ENCODE measurements around the gene RPN2.

RPN2 gene

DNA sequence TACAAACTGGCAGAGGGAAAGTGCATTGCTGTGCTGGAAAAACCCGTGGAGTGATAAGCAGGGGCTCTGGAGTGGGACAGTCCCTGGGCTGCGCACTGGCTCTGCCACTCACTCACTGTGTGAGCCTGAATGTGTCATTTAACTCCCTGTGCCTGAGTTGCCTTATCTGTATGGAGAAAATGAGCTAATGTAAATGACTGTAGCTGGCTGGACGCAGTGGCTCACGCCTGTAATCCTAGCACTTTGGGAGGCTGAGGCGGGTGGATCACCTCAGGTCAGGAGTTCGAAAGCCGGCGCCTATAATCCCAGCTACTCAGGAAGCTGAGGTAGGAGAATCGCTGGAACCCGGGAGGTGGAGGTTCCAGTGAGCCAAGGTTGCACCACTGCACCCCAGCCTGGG is 18.4 kb upstream of the RPN2 start:
- ATAC-seq (replicated peaks; ENCODE audit: extremely low read depth, poor library complexity, severe bottlenecking) (no peak), DNase-seq (ENCODE audit: low spot score in 2 of 2) (no peak)
- H3K4me1 Mint-ChIP-seq, result no peaks in the 10 kb centered on the region
- H3K27ac Mint-ChIP-seq (ENCODE audit: low read depth), result no peak overlapping the region
- no peaks in the 10 kb centered on the region for H3K9me3 Mint-ChIP-seq
- no peaks in the 10 kb centered on the region for H3K36me3 Mint-ChIP-seq (ENCODE audit: insufficient read depth)
- H3K27me3 Mint-ChIP-seq, result no peaks in the 10 kb centered on the region
- no peak overlapping the region for H3K4me3 Mint-ChIP-seq

DNA sequence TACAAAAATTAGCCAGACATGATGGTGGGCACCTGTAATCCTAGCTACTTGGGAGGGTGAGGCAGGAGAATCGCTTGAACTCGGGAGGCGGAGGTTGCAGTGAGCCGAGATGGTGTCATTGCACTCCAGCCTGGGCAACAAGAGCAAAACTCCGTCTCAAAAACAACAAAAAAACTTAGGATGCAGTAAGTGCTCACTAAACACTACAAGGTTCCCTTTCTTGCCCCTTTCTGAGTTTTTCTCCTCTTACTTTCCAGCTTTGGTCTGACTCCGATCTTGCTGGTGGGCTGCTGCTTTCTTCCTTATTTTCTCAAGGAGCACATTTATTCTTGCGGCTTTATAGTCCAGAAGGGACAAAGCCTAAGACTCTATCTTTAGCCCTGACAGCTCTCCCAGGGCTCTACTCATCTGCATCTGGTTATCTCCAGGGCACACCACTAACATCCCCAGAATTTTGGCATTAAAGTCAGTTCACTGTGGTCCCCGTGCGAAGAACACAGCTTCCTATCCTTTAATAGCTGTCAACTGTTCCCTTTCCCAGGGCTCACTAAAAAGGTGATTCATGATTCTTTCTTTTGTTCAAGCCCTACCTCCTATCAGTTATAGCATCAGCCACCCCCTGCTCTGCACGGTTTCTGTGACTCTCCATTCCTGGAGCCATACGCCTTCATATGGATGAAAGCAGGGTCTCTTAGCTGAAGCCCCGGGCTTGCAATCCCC is 17.1 kb upstream of the RPN2 start:
- no peak overlapping the region for H3K4me3 Mint-ChIP-seq
- H3K27ac Mint-ChIP-seq (ENCODE audit: low read depth), result no peak overlapping the region
- ATAC-seq (replicated peaks; ENCODE audit: extremely low read depth, poor library complexity, severe bottlenecking), result no peak
- peaks cover 2% of the 10 kb centered on the region for H3K36me3 Mint-ChIP-seq (ENCODE audit: insufficient read depth)
- H3K27me3 Mint-ChIP-seq, result no peaks in the 10 kb centered on the region
- no peaks in the 10 kb centered on the region for H3K9me3 Mint-ChIP-seq
- no peak for DNase-seq (ENCODE audit: low spot score in 2 of 2)
- H3K4me1 Mint-ChIP-seq, result no peaks in the 10 kb centered on the region

DNA sequence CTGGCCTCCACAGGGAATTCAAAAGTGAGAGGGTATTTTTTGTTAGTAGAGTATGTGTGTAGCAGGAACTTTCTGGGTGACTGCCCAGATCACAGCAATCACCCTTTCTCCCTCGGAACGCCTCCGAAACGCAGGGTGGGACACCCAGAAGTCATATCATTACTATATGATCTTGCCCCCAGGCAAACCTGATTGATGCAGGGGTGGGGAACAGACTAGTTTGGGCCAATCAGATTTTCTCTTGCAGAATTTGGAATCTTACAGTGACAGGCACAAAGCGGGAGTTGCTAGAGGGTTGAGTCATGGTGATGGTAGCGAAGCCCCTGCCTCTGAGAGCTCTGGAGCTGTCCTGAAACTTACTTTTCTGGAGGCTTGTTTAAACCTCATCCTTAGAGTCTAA is 16.5 kb upstream of the RPN2 start:
- no peak for ATAC-seq (replicated peaks; ENCODE audit: extremely low read depth, poor library complexity, severe bottlenecking)
- DNase-seq (ENCODE audit: low spot score in 2 of 2), result no peak
- Mint-ChIP-seq H3K4me1 (no peaks in the 10 kb centered on the region), H3K4me3 (no peak overlapping the region), H3K36me3 (ENCODE audit: insufficient read depth) (peaks cover 2% of the 10 kb centered on the region), H3K9me3 (no peaks in the 10 kb centered on the region), H3K27me3 (no peaks in the 10 kb centered on the region), H3K27ac (ENCODE audit: low read depth) (no peak overlapping the region)

DNA sequence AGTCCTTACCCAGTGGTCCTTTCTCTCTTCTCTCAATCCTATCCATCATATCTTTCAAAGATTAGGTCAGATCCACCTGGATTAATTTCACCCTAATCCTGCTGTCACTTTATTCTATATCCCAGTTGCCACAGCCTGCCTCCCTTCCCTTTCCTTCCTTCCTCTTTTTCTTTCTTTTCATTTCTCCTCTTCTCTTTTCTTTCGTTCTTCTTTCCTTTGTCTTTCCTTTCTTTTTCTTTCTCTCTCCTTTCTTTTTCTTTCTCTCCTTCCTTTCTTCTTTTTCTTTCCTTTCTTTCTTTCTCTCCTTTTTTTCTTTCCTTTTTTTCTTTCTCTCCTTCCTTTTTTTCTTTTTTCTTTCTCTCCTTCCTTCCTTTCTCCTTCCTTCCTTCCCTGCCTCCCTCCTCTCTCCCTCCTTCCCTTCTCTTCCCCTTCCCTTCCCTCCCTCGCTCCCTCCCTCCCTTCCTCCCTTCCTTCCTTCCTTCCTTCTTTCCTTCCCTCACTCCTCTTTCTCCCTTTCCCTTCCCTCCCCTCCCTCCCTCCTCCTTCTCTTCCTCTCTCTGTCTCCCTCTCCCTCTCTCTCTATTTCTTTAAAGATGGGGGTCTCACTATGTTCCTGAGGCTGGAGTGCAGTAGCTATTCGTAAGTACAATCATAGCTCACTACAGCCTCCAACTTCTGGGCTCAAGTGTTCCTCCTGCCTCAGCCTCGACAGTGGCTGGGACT is 15.1 kb upstream of the RPN2 start:
- ATAC-seq (replicated peaks; ENCODE audit: extremely low read depth, poor library complexity, severe bottlenecking), result no peak
- no peaks in the 10 kb centered on the region for H3K27me3 Mint-ChIP-seq
- H3K36me3 Mint-ChIP-seq (ENCODE audit: insufficient read depth), result peaks cover 2% of the 10 kb centered on the region
- no peaks in the 10 kb centered on the region for H3K4me1 Mint-ChIP-seq
- H3K27ac Mint-ChIP-seq (ENCODE audit: low read depth), result no peak overlapping the region
- no peaks in the 10 kb centered on the region for H3K9me3 Mint-ChIP-seq
- DNase-seq (ENCODE audit: low spot score in 2 of 2), result no peak
- no peak overlapping the region for H3K4me3 Mint-ChIP-seq

DNA sequence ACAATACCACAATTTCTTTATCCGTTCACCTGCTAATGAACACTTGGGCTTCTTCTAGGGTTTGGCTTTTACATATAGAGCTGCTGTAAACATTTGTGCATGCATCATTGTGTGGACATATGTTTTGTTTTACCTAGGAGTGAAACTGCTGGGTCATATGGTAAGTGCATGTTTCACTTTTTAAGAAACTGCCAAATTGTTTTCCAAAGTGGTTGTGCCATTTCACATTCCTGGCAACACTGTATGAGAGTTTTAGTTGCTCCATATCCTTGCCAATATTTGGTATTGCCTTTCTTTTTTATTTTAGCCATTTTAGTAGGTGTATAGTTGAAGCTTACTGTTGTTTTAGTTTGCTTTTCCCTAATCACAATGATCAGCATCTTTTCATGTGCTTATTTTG is 14.1 kb upstream of the RPN2 start:
- ATAC-seq (replicated peaks; ENCODE audit: extremely low read depth, poor library complexity, severe bottlenecking), result no peak

DNA sequence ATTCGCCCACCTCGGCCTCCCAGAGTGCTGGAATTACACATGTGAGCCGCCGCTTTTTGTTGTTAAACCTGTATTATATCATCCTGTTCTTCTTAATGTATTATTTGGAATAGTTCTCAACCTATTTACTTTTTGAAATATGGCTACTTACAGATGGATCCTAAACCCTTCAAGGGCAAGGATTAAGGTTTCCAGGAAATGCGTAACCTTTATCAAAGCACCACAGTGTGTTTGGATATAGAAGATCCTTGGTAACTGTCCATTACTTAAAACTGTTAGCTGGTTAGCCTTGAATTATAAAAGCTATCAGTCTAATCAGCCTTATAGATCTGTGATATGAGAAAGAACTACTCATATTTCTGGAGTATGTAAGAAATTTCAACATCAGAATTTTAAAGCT is 12.3 kb upstream of the RPN2 start:
- H3K27me3 Mint-ChIP-seq, result no peaks in the 10 kb centered on the region
- H3K36me3 Mint-ChIP-seq (ENCODE audit: insufficient read depth), result peaks cover 2% of the 10 kb centered on the region
- H3K9me3 Mint-ChIP-seq, result no peaks in the 10 kb centered on the region
- no peak overlapping the region for H3K27ac Mint-ChIP-seq (ENCODE audit: low read depth)
- DNase-seq (ENCODE audit: low spot score in 2 of 2) (no peak), ATAC-seq (replicated peaks; ENCODE audit: extremely low read depth, poor library complexity, severe bottlenecking) (no peak)
- H3K4me1 Mint-ChIP-seq, result no peaks in the 10 kb centered on the region
- H3K4me3 Mint-ChIP-seq, result no peak overlapping the region

More for the DNA sequence above, 14.1 kb upstream of the RPN2 start:
- DNase-seq (ENCODE audit: low spot score in 2 of 2), result no peak
- Mint-ChIP-seq H3K27ac (ENCODE audit: low read depth) (no peak overlapping the region), H3K36me3 (ENCODE audit: insufficient read depth) (peaks cover 2% of the 10 kb centered on the region), H3K27me3 (no peaks in the 10 kb centered on the region), H3K9me3 (no peaks in the 10 kb centered on the region), H3K4me1 (no peaks in the 10 kb centered on the region), H3K4me3 (no peak overlapping the region)

DNA sequence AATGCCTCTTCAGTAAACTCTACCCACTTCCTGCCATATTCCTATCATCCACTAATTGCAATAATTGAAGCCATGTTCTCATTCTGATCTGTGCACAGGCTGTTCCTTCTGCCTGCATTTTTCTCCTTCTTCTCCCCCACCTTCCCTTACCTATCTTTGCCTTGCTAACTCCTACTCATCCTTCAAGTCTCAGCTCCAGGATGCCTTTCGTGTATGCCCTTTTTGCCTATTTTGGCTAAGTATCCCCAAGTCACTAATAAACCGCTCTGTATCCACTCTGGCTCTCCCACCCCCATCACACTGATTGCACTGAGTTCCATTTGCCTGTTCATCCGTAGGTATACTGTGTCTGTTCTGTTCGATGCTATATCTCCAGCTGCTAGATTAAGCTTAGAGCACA is 6.3 kb upstream of the RPN2 start:
- H3K4me3 Mint-ChIP-seq, result no peak overlapping the region
- no peaks in the 10 kb centered on the region for H3K9me3 Mint-ChIP-seq
- H3K27ac Mint-ChIP-seq (ENCODE audit: low read depth), result no peak overlapping the region
- H3K4me1 Mint-ChIP-seq, result no peaks in the 10 kb centered on the region
- no peak for DNase-seq (ENCODE audit: low spot score in 2 of 2)
- H3K27me3 Mint-ChIP-seq, result no peaks in the 10 kb centered on the region
- H3K36me3 Mint-ChIP-seq (ENCODE audit: insufficient read depth), result peaks cover 1% of the 10 kb centered on the region
- ATAC-seq (replicated peaks; ENCODE audit: extremely low read depth, poor library complexity, severe bottlenecking), result no peak

DNA sequence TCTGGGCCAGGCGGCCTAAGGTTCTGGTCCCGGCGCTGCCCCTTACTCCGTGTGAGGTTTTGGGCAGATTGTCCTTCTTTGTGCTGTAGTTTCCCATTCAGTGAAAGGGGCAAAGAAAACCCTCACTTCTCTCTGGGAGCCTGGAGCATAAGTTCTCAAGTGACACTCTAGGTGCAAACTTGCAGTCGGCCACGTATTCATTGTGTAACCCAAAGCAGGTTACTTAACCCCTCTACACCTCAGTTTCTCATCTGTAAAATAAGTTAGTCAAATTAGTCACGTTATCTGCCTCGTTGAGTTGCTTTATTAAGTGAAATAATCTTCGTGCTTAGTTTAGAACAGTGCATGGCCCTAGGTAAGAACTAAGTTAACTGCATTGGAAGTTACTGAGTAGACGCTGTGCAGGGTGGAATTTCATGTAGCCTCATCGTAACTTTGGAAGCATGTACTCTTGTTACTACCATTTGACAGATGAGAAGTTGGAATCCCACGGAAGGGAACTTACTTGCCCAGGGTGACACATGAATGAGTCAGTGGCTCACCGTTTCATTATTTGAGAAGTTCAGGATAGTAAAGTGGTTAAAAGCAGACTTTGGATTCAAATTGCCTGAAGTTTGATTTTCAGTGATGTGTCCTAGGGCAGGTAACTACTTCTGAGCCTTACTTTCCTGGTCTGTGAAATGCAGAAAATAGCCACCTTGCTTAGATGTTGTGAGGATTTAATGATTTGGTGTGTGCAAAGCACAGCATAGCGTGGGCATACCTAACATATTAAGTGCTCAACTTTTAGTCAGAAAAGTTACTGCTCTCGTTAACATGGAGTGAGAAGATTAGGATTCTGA is 774 bp downstream of the RPN2 start:
- DNase-seq (ENCODE audit: low spot score in 2 of 2) (no peak), ATAC-seq (replicated peaks; ENCODE audit: extremely low read depth, poor library complexity, severe bottlenecking) (no peak)
- Mint-ChIP-seq H3K36me3 (ENCODE audit: insufficient read depth) (peaks cover 27% of the 10 kb centered on the region), H3K27me3 (no peaks in the 10 kb centered on the region), H3K27ac (ENCODE audit: low read depth) (peak overlapping the region; percentile 96), H3K9me3 (no peaks in the 10 kb centered on the region), H3K4me1 (peaks cover 49% of the 10 kb centered on the region), H3K4me3 (peak overlapping the region; percentile 98)

DNA sequence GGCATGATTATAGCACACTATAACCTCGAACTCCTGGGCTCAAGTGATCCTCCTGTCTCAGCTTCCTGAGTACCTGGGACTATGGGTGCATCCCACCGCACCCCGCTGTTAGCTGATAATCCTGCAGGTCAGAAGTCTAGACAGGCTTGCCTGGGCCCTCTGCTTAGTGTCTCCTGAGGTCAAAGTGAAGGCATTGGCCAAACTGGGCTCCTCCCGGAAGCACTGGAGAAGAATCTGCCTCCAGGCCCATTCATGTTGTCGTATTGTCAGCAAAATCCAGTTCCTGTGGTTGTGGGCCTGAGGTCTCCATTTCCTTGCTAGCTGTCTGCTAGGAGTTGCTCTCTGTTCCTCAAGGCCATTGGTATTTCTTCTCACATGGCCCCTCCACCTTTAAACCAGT is 6.6 kb downstream of the RPN2 start:
- H3K27ac Mint-ChIP-seq (ENCODE audit: low read depth), result no peak overlapping the region
- no peaks in the 10 kb centered on the region for H3K9me3 Mint-ChIP-seq
- peaks cover 50% of the 10 kb centered on the region for H3K36me3 Mint-ChIP-seq (ENCODE audit: insufficient read depth)
- H3K4me1 Mint-ChIP-seq, result peaks cover 75% of the 10 kb centered on the region
- no peak for ATAC-seq (replicated peaks; ENCODE audit: extremely low read depth, poor library complexity, severe bottlenecking)
- DNase-seq (ENCODE audit: low spot score in 2 of 2), result no peak
- no peaks in the 10 kb centered on the region for H3K27me3 Mint-ChIP-seq
- no peak overlapping the region for H3K4me3 Mint-ChIP-seq

DNA sequence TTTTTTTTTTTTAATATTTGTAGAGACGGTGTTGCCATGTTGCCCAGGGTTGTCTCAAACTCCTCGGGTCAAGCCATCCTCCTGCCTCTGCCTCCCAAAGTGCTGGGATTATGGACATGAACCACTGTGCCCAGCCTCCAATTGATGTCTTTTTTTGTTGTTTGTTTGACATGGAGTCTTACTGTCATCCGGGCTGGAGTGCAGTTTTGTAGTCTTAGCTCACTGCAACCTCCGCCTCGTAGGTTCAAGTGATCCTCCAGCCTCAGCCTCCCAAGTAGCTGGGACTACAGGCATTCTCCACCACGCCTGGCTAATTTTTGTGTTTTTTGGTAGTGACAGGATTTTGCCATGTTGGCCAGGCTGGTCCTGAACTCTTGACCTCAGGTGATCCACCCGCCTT is 9.7 kb downstream of the RPN2 start:
- no peak overlapping the region for H3K27ac Mint-ChIP-seq (ENCODE audit: low read depth)
- H3K4me1 Mint-ChIP-seq, result peaks cover 70% of the 10 kb centered on the region
- no peak overlapping the region for H3K4me3 Mint-ChIP-seq
- no peaks in the 10 kb centered on the region for H3K9me3 Mint-ChIP-seq
- H3K36me3 Mint-ChIP-seq (ENCODE audit: insufficient read depth), result peaks cover 55% of the 10 kb centered on the region
- no peaks in the 10 kb centered on the region for H3K27me3 Mint-ChIP-seq
- DNase-seq (ENCODE audit: low spot score in 2 of 2) (no peak), ATAC-seq (replicated peaks; ENCODE audit: extremely low read depth, poor library complexity, severe bottlenecking) (no peak)

DNA sequence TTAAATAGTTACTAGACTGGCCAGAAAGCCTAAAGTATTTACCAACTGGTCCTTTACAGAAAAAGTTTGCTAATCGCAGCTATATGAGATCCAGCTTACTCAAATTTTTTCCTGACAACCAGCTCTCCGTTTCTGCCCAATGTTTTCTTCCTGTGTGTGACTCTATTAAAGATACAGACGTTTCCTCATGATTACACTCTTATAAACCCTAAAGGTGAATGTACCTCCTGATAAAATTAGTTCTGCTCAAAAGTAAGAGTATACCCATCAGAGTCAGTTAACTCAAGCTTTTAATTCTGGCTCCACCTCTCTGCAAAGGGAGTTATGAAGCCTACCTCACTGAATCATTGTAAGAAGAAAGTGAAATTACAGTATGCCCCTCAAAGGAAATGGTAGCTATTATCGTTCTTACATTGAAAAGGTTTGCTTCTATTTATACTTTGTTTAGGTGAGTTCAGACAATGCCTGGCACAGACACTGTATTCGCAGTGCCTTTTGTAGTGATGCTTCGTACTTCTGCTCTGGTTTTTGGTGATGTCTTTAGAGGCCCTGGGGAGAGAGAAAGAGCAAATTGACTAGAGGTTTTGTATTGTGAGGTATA is 10.4 kb downstream of the RPN2 start:
- peak; percentile 47 for ATAC-seq (replicated peaks; ENCODE audit: extremely low read depth, poor library complexity, severe bottlenecking)
- H3K27ac Mint-ChIP-seq (ENCODE audit: low read depth), result peak overlapping the region; percentile 82
- H3K4me3 Mint-ChIP-seq, result peak overlapping the region; percentile 59
- DNase-seq (ENCODE audit: low spot score in 2 of 2), result no peak
- no peaks in the 10 kb centered on the region for H3K9me3 Mint-ChIP-seq
- H3K36me3 Mint-ChIP-seq (ENCODE audit: insufficient read depth), result peaks cover 50% of the 10 kb centered on the region
- no peaks in the 10 kb centered on the region for H3K27me3 Mint-ChIP-seq
- peaks cover 70% of the 10 kb centered on the region for H3K4me1 Mint-ChIP-seq

DNA sequence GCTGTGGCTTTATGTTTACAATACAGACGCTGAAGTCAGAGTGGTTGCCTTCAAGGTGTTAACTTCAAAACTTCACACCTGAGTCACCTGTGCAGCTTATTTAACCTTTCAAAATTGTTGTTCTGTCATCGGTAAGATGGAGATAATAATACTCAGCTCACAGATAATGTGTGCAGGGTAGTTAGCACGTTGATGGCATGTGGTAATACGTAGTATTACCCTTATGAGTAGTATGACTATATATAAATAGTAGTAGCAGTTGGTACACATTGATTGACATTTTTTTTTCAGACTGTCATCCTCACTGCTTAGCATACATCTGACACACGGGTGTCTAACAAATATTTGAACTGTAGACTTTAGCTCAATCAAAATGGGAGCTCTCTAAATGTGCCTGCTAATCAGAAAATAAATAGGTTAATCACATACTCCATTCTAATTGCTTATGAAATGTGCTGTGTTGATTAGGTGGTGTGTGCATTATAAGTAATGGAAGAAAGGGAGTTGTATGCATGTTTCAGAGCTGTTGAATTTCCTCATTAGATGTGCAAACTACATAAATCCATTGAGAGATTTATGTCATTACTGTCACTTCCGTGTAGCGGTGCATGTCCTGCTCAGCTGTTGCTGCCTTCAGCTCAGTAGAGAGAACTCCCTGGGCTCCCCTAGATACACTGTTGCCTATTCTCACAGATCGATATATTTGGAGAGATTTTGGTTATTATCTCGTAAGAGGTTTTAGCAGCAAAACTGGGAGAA is 11.4 kb downstream of the RPN2 start:
- Mint-ChIP-seq H3K4me3 (peak overlapping the region; percentile 59), H3K27ac (ENCODE audit: low read depth) (peak overlapping the region; percentile 82), H3K9me3 (no peaks in the 10 kb centered on the region), H3K36me3 (ENCODE audit: insufficient read depth) (peaks cover 46% of the 10 kb centered on the region), H3K27me3 (no peaks in the 10 kb centered on the region), H3K4me1 (peaks cover 76% of the 10 kb centered on the region)
- DNase-seq (ENCODE audit: low spot score in 2 of 2) (no peak), ATAC-seq (replicated peaks; ENCODE audit: extremely low read depth, poor library complexity, severe bottlenecking) (peak; percentile 57)
